H1 (cell line): ENCODE results near the gene HSD17B8. TPM values are rescaled to one million over a fixed set of nuclear protein-coding genes. Genes with fewer than 3 reads are reported as not detected.

Experiments used
- CHD7 ChIP-seq: fragments of 300-600 bp; sonication (generic); IDR thresholded peaks from 2 replicates; pipeline ENCODE4 v1.7.1; 2012; ENCODE audit warnings: low read length, moderate library complexity, mild to moderate bottlenecking, inconsistent platforms; ENCODE audit not compliant: insufficient replicate concordance
- KDM4A ChIP-seq: IDR thresholded peaks from one replicate; pipeline ENCODE4 v1.7.1; 2012; ENCODE audit warnings: low read depth, mild to moderate bottlenecking, moderate library complexity, low read length, inconsistent platforms; ENCODE audit not compliant: severe bottlenecking
- POLR2AphosphoS5 ChIP-seq: IDR thresholded peaks from 2 replicates; pipeline ENCODE4 v1.6.1; 2011; ENCODE audit warnings: low read depth, low read length
- TBP ChIP-seq: IDR thresholded peaks from 2 replicates; pipeline ENCODE4 v1.6.1; 2011; ENCODE audit warnings: low read depth, low read length, improper control_type of control experiment
- polyA plus RNA-seq, 7 experiments: library from polyadenylated mRNA; depleted of rRNA in 3 of 7; stranded (reverse) in 5 of 7; unstranded in 2 of 7; fragments of >200 nt in 5 of 7; fragments of 200-250 nt in 2 of 7; gene quantifications; 1 replicate in 5 of 7; 2 replicates in 1 of 7; 4 replicates in 1 of 7; pipeline versions ENCODE4 v1.2.1 to v1.2.3, GENCODE V29; 2011 to 2013; ENCODE audit warnings: missing spikeins in 2 of 7, mixed read lengths in 2 of 7
- total RNA-seq: library from RNA; stranded (reverse); fragmentation: NEBNext Ultra II Directional; extraction: Animal tissue kit (Norgen Biotek cat#: 25700); gene quantifications from 2 replicates; pipeline ENCODE4 v1.2.1, GENCODE V29; 2021

Gene HSD17B8
- total and polyA plus RNA-seq, 2 of the 8 experiments (the other 6 are each of a cell fraction or from before 2014, with no cell fraction given) = 3.3 to 17.1 TPM

GRCh38 chr6:33187809-33188208 is 16.6 kb upstream of the HSD17B8 start (continued):
- no peak for TF ChIP-seq CHD7
- TF ChIP-seq KDM4A = no peak
- TF ChIP-seq TBP = no peak
- no peak for TF ChIP-seq POLR2AphosphoS5
